K562 (cell line): ENCODE results near the gene PIGN.

Experiments used
- CTCF ChIP-seq, 3 experiments: IDR thresholded peaks in 2 of 3; conservative IDR thresholded peaks in 1 of 3; 2 replicates each; pipeline ENCODE4 v1.5.1; 2011 to 2012; ENCODE audit warnings: low read length in 3 of 3, mild to moderate bottlenecking in 3 of 3, control low read depth in 2 of 3, improper control_type of control experiment in 1 of 3, inconsistent platforms in 1 of 3, low read depth in 1 of 3, mixed read lengths in 1 of 3, moderate library complexity in 1 of 3; ENCODE audit not compliant: insufficient read depth in 2 of 3
- POLR2A ChIP-seq: fragments of 450-650 bp; conservative IDR thresholded peaks from 2 replicates; pipeline ENCODE4 v1.6.1; 2016
- SRSF1 ChIP-seq: fragments of 200-400 bp; formaldehyde crosslinking; IDR thresholded peaks from 2 replicates; pipeline ENCODE4 v1.6.1; 2017; ENCODE audit warnings: mild to moderate bottlenecking, low read depth, low read length, moderate library complexity
- ZNF274 ChIP-seq: IDR thresholded peaks from 2 replicates; pipeline ENCODE4 v1.6.1; 2011; ENCODE audit warnings: low read depth, mild to moderate bottlenecking, low read length, moderate library complexity, borderline replicate concordance
- ZNF395 ChIP-seq: fragments of 200-800 bp; sonication (Bioruptor generic); IDR thresholded peaks from 2 replicates; pipeline ENCODE4 v1.6.1; 2017; ENCODE audit warnings: missing genetic modification characterization, missing compliant biosample characterization

DNA sequence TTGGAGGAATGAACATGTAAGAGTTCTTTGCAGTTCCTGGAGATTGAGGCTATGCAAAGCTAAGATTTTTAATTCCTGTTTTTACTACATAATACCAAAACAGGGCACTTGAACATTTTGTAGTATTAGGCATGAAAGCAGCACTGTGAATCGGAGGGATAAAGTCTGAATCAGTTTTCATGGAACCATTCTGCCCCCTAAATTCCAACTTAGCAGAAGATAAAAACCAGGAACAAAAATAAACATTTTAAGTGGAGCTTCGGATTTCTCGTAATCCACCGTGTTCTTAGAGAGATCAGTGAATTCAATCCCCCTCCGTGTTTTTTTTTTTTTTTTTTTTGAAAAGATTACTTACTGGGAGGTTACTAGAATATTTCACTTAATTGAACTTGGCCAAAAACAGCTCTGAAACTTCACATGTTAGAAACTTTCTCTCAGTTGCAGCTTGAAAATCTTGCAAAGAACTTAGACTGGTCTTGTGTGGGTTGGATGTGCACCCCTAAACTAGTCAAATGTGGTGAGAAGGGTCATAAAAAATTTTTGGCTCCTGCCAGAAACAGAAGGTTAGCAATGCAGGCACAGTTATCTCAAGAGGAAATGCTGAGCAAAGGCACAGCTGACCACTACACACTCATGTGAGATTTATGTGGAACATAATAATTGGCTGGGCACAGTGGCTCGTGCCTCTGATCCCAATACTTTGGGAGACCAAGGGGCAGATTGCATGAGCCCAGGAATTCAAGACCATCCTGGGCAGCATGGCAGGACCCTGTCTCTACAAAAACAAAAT lies 148.7 kb downstream of the PIGN start:
- TF ChIP-seq CTCF (IDR thresholded peaks at IDR 0.05 in 2 of 3, conservative IDR thresholded peaks at IDR 0.05 in 1 of 3; ENCODE audit: insufficient read depth in 2 of 3, low read depth in 1 of 3, low read length in 3 of 3), result no peak
- TF ChIP-seq SRSF1, result no peak
- TF ChIP-seq ZNF274, result no peak
- TF ChIP-seq POLR2A, result no peak
- no peak for TF ChIP-seq ZNF395
